ENCODE measurements around the gene GLUD1.
"Not testable (repeated sequence)": the region's sequence is repeated elsewhere in the genome, so short reads cannot be mapped to it uniquely, and the experiment has no call there.

The GLUD1 gene

GRCh38 chr10:87038786-87039185, 55.9 kb downstream of the GLUD1 start:
- DNase-seq: no peak

- DNase-seq: no peak
Measured at GRCh38 chr10:87038286-87038717, 56.3 kb downstream of the GLUD1 start.

DNA sequence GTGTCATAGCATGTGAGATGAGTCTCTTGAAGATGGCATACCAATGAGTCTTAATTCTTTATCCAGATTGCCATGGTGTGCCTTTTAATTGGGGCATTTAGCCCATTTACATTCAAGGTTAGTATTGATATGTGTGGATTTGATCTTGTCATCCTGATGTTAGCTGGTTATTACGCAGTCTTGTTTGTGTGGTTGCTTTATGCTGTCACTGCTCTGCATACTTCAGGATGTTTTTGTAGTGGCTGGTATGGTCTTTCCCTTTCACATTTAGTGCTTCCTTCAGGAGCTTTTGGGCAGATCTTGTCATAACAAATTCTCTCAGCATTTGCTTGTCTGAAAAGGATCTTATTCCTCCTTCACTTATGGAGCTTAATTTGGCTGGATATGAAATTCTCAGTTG, 58.0 kb downstream of the GLUD1 start:
- no peak for DNase-seq

DNA sequence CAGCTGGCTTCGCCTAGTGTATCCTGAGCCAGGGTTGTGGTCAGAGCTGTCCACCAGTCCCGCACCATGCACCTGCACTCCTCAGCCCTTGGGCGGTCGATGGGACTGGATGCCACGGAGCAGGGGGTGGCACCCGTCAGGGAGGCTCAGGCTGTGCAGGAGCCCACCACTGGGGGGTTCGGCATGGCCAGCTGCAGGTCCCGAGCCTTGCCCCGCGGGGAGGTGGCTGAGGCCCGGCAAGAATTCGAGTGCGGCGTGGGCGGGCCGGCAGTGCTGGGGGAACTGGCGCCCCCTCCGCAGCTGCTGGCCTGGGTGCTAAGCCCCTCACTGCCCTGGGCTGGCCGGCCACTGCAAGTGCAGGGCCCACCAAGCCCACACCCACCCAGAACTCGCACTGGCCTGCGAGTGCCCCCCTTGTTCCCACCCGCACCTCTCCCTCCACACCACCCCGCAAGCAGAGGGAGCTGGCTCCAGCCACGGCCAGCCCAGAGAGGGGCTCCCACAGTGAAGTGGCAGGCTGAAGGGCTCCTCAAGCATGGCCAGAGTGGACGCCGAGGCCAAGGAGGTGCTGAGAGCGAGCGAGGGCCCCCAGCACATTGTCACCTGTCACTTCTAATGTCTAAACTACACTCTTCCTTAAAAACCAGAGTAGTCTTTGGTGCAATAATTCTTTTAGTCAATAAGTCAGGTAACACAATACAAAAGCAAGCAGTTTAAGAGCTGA, 63.6 kb downstream of the GLUD1 start:
- DNase-seq: no peak

DNA sequence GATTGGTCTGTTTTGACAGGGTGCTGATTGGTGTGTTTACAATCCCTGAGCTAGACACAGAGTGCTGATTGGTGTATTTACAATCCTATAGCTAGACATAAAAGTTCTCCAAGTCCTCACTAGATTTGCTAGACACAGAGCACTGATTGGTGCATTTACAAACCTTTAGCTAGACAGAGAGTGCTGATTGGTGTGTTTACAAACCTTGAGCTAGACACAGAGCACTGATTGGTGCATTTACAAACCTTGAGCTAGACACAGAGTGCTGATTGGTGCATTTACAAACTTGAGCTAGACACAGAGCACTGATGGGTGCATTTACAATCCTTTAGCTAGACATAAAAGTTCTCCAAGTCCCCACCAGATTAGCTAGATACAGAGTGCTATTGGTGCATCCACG, 64.2 kb downstream of the GLUD1 start:
- not testable (repeated sequence) for DNase-seq

GRCh38 chr10:87026747-87027508, 67.7 kb downstream of the GLUD1 start:
- DNase-seq: not testable (repeated sequence)

DNA sequence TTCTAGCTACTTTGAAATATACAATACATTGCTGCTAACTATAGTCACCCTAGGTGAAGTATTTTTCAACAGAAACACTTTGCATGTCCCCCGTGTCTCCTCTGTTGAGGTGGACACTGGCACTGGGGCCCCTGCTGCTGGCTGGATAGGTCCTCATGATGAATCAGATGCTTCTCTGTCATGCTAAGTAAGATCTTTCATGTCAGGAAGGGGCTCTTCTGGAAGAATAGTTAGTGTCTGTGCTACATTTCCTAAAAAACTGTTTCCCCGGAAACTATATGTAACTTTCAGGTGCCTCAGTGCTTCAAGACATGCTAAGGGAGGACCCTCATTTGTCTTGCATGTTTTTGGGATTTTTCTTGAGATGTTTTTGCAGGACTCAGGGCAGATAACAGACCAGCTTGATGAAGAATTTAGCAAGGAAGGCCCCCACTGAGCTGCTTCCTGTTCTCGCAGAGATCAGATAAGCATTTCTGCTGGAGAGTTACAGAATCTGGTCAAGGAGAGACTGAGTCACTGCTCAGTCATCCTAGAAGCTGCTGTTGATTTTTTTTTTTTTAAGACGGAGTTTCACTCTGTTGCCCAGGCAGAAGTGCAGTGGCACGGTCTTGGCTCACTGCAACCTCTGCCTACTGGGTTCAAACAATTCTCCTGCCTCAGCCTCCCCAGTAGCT, 69.2 kb downstream of the GLUD1 start:
- not testable (repeated sequence) for DNase-seq

- not testable (repeated sequence) for DNase-seq
Measured at GRCh38 chr10:87020056-87020455, 74.6 kb downstream of the GLUD1 start, which contains the start of gene FAM25A. FAM25A (plus strand) TSS chr10:87020294; CDS start chr10:87020325, 31 bp downstream.

GRCh38 chr10:87019504-87019903, 75.1 kb downstream of the GLUD1 start:
- DNase-seq: not testable (repeated sequence)

DNA sequence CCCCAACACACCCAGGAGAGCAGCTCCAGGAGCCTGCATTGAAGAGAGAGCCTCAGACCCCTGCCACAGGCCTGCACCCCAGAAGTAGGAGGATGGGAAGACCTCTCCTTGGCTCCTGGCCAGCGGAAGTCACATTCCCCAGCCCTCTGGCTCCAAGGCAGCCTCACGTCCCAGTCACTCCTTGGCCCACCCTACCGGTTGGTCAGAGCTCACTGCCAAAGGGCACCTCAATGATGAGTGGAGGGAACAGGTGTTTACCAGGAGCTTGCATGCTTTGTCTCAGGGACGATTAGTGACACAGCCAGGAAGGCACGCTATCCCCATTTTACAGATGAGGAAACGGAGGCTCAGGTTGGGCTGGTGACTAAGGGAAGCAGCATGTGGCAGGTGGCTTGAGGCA, 75.6 kb downstream of the GLUD1 start:
- DNase-seq: not testable (repeated sequence)

- DNase-seq: not testable (repeated sequence)
Measured at GRCh38 chr10:87018127-87018526, 76.5 kb downstream of the GLUD1 start.

GRCh38 chr10:87014986-87015716, 79.5 kb downstream of the GLUD1 start:
- DNase-seq: not testable (repeated sequence)

DNA sequence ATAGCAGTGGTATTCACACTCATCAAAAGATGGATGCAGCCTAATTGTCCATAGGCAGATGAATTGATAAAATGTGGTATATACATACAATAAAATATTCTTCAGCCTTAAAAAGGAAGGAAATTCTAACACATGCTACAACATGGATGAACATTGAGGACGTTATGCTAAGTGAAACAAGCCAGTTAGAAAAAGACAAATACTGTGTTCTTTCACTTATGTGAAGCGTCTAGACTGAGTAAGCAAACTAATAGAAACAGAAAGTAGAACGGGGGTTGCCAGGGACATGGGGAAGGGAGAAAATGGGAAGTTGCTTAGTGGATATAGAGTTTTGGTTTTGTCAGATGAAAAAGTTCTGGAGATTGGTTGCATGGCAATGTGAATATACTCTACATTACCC, 81.1 kb downstream of the GLUD1 start:
- DNase-seq: not testable (repeated sequence)

DNA sequence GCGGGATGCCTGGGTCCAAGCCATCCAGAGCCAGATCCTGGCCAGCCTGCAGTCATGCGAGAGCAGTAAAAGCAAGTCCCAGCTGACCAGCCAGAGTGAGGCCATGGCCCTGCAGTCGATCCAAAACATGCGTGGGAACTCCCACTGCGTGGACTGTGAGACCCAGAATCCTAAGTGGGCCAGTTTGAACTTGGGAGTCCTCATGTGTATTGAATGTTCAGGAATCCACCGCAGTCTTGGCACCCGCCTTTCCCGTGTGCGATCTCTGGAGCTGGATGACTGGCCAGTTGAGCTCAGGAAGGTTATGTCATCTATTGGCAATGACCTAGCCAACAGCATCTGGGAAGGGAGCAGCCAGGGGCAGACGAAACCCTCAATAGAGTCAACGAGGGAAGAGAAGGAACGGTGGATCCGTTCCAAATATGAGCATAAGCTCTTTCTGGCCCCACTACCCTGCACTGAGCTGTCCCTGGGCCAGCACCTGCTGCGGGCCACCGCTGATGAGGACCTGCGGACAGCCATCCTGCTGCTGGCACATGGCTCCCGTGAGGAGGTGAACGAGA, 85.4 kb downstream of the GLUD1 start:
- not testable (repeated sequence) for DNase-seq

GRCh38 chr10:87008303-87008702, 86.3 kb downstream of the GLUD1 start:
- DNase-seq: not testable (repeated sequence)

DNA sequence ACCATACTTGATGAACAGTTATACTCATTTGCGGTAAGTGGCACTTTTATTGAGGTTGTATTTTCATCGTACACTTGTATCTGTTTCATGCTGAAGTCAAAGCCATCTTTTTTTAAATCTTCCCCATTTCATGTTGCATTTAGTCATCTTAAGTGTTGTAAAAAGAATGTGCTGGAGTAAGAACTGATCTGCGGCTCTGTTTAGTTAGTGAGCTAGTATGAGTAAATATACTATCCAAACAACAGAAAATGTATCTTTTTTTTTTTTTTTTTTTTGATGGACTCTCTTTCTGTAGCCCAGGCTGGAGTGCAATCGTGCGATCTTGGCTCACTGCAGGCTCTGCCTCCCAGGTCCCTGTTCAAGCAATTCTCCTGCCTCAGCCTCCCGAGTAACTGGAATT, 87.0 kb downstream of the GLUD1 start:
- DNase-seq: not testable (repeated sequence)

DNA sequence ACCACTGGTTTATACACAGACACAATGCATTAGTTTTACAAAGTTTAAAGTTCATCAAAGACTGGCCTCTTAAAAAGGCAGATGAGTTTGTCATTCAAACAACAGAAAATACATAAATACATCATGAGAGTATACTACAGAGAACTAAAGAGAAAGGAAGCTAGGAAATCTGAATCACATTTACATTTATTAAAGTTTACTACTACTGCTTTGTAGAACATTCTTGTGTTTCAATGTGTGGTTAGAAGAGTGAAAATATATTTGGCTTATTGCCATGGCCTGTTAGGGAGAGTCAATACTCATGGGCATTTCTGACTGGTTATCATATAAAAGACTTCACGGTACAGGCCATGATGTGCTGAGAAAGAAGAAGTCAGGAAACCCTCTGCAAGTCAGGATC, 87.5 kb downstream of the GLUD1 start:
- not testable (repeated sequence) for DNase-seq

DNA sequence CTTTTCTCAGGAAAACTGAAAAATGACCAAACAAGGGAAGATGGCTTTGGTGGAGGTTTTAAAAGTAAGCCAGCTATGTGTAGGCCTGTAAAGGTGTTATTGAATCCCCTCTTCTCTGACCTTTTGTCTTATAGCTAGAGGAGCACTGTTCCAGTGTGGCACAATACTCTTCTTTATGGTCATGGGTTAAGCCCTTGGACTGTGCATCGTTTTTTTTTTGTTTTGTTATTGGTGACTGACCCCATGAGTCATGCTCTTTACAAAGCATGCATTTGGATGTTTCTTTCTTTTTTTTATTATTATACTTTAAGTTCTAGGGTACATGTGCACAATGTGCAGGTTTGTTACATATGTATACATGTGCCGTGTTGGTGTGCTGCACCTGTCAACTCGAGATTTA, 94.2 kb downstream of the GLUD1 start:
- DNase-seq: no peak

Measured in stimulated activated naive CD4-positive, alpha-beta T cell treated with Interleukin-2 at 50 U/mL for 16 hours (primary cell).